KMS-11 (cell line): ENCODE data around the gene ZNG1A.
"Not testable (repeated sequence)": the region's sequence is repeated elsewhere in the genome, so short reads cannot be mapped to it uniquely, and the experiment has no call there.

Experiments
- H2AFZ ChIP-seq: fragments of 200-600 bp; sonication (generic); 2 replicates; pipeline ENCODE4 v1.6.1; 2016; ENCODE audit warnings: antibody characterized with exemption, mixed run types, low read depth
- H3K27ac ChIP-seq: fragments of 200-600 bp; sonication (generic); 2 replicates; pipeline ENCODE4 v1.6.1; 2016; ENCODE audit warnings: mild to moderate bottlenecking, mixed run types
- H3K27me3 ChIP-seq: fragments of 200-600 bp; sonication (generic); 2 replicates; pipeline ENCODE4 v1.6.1; 2017; ENCODE audit warnings: mild to moderate bottlenecking, low read depth, mixed run types, moderate library complexity; ENCODE audit not compliant: insufficient read depth
- H3K36me3 ChIP-seq: fragments of 200-600 bp; sonication (generic); 2 replicates; pipeline ENCODE4 v1.6.1; 2017; ENCODE audit warnings: mild to moderate bottlenecking, mixed run types; ENCODE audit not compliant: insufficient read depth
- H3K4me1 ChIP-seq: fragments of 200-600 bp; sonication (generic); 2 replicates; pipeline ENCODE4 v1.6.1; 2016; ENCODE audit warnings: mild to moderate bottlenecking, low read depth, mixed run types; ENCODE audit not compliant: poor library complexity, severe bottlenecking
- H3K4me2 ChIP-seq: fragments of 200-600 bp; sonication (generic); 2 replicates; pipeline ENCODE4 v1.7.0; 2016; ENCODE audit warnings: mild to moderate bottlenecking, mixed run types
- H3K4me3 ChIP-seq: fragments of 200-600 bp; sonication (generic); IDR thresholded peaks from 2 replicates; pipeline ENCODE4 v1.6.1; 2017; ENCODE audit warnings: low read depth, low read length, mixed read lengths; ENCODE audit not compliant: insufficient read depth
- H3K79me2 ChIP-seq: fragments of 200-600 bp; sonication (generic); 2 replicates; pipeline ENCODE4 v1.6.1; 2016; ENCODE audit warnings: low read depth, mixed run types; ENCODE audit not compliant: insufficient read depth
- H3K9ac ChIP-seq: fragments of 200-600 bp; sonication (generic); 2 replicates; pipeline ENCODE4 v1.6.1; 2016; ENCODE audit warnings: mild to moderate bottlenecking, mixed run types
- H4K20me1 ChIP-seq: fragments of 200-600 bp; sonication (generic); 2 replicates; pipeline ENCODE4 v1.6.1; 2016; ENCODE audit warnings: mild to moderate bottlenecking, mixed run types; ENCODE audit not compliant: insufficient read depth
- TF ChIP-seq, protein P1 (sequence below): fragments of 200-600 bp; sonication (generic); conservative IDR thresholded peaks from 2 replicates; pipeline ENCODE4 v1.6.1; 2017; ENCODE audit warnings: low read depth, mild to moderate bottlenecking, antibody characterized with exemption, low read length, moderate library complexity, mixed read lengths

ZNG1A gene

DNA sequence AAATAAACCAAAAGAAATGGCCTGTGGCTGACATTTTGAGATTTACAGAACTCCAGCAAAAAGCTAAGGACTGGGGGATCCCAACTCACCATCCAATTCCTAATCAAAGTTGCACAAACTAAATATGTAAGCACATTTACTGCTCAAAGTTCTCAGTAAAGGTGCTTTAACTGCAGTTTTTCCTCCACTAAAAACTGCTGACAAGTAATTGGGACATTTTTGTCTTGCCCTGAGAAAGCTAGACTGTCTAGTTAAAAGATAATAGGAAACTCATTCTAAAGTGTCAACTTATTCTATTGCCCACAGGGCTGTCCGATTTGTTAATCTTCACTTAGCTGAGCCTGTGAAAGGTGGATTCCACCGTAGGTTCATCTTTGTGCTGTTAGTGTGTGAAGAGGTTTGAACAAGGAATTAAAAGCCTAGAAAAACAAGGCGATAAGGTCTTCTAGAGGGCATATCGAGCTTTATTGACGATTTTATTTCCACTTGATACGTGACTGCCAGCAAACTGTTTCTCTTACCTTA is 36.8 kb upstream of the ZNG1A start:
- no peaks in the 10 kb centered on the region for H3K27me3 ChIP-seq
- no peak overlapping the region for H3K4me3 ChIP-seq

DNA sequence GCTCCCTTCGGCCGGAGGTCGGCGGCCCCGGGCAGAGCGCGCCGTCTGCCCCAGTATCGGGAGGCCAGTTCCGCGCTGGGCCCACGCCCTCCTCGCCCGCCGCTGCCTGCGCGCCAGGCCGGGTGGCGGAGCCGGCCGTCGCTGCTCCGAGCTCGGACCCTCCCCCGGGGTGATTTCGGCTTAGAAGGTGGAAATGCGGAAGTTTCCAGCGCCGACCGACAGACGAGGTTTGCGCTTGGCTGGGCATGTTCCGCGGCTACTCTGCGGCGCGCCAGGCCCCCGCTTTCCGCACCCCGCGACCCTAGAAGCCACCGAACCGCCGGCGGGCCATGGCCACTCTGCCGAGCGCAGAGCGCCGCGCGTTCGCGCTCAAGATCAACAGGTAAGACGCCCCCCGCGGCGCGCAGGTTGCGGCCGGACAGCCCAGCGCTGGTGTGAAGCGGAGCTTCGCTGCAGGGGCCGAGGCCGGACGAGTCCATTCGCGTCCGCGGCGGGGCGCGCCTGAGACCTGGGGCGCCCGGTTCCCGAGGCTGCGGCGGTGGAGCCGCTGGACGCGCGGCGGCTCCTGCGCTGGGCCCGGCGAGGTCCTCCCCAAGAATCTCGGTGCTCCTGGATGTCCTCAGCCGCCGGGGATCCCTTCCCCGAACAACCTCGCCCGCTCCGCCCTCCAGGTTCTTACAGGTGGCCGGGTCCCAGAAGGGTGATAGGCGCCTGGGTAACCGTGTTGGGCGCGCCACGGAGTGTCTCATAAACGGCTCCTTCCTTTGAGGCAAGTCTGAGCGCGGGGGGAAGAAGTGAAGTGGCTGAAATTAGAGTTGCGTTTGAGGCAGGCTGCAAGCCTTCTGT is 36.0 kb upstream of the ZNG1A start, which contains the start of gene DOCK8:
TSS of gene DOCK8 (plus strand) at position 218 of the 846 bp plus-strand sequence. CDS start at position 330, 112 bp downstream.
- H3K27me3 ChIP-seq = no peaks in the 10 kb centered on the region
- peak within 1 kb of the TSS; percentile 17; the same call in 1 of the 2 replicates for H3K27ac ChIP-seq
- peak within 1 kb of the TSS; percentile 49; the same call in 1 of the 2 replicates for H3K9ac ChIP-seq
- H3K36me3 ChIP-seq = no peaks in the 10 kb centered on the region
- H3K4me1 ChIP-seq = peaks cover 6% of the 10 kb centered on the region
- peak within 1 kb of the TSS; percentile 52; the same call in 1 of the 2 replicates for H3K4me2 ChIP-seq
- TF ChIP-seq, protein P1, sequence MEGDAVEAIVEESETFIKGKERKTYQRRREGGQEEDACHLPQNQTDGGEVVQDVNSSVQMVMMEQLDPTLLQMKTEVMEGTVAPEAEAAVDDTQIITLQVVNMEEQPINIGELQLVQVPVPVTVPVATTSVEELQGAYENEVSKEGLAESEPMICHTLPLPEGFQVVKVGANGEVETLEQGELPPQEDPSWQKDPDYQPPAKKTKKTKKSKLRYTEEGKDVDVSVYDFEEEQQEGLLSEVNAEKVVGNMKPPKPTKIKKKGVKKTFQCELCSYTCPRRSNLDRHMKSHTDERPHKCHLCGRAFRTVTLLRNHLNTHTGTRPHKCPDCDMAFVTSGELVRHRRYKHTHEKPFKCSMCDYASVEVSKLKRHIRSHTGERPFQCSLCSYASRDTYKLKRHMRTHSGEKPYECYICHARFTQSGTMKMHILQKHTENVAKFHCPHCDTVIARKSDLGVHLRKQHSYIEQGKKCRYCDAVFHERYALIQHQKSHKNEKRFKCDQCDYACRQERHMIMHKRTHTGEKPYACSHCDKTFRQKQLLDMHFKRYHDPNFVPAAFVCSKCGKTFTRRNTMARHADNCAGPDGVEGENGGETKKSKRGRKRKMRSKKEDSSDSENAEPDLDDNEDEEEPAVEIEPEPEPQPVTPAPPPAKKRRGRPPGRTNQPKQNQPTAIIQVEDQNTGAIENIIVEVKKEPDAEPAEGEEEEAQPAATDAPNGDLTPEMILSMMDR = no peak
- H3K4me3 ChIP-seq = no peak within 1 kb of the TSS
- no peaks in the 10 kb centered on the region for H3K79me2 ChIP-seq
- H4K20me1 ChIP-seq = no peaks in the 10 kb centered on the region
- peak within 1 kb of the TSS; percentile 87 for H2AFZ ChIP-seq

More for the DNA sequence above, 36.8 kb upstream of the ZNG1A start:
- Histone ChIP-seq H3K36me3 (no peaks in the 10 kb centered on the region), H3K79me2 (no peaks in the 10 kb centered on the region), H2AFZ (peak overlapping the region; percentile 87), H4K20me1 (no peaks in the 10 kb centered on the region), H3K4me2 (peak overlapping the region; percentile 52; the same call in 1 of the 2 replicates), H3K4me1 (peaks cover 6% of the 10 kb centered on the region), H3K27ac (no peak overlapping the region), H3K9ac (no peak overlapping the region)
- TF ChIP-seq, protein P1 = no peak

DNA sequence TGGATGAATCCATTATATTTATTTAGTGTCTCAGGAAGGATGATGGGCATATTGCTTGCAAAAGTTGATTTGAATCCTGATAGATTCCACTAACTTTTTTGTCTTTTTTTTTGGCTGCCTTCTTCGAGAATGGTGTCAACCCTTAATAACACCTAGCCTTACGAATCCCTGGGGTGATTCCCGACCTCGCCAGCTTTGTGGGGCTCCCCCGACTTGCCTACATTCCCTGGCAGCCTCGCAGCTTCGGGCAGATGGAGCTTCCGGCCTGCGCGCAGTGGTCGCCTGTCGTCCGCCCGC is 35.4 kb upstream of the ZNG1A start:
- Histone ChIP-seq H2AFZ (peak overlapping the region; percentile 87), H3K9ac (peak overlapping the region; percentile 49; the same call in 1 of the 2 replicates)

DNA sequence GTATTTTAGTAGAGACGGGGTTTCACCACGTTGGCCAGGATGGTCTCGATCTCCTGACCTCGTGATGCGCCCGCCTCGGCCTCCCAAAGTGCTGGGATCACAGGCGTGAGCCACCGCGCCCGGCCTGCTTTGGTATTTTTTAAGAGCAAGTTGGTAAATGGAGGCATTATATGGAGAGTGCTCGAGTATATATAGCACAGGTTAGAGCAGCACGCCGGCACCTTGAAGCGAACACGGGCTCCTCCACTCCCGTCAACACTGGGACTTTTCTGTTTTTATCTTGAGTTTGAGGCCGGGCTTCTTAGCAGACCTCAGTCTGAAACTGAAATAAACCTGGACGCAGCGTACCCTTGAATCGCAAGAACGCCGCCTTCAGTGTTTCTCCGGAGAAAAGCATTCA is 35.0 kb upstream of the ZNG1A start:
- Histone ChIP-seq H3K4me2 (peak overlapping the region; percentile 52; the same call in 1 of the 2 replicates), H2AFZ (peak overlapping the region; percentile 87)
- H3K36me3 ChIP-seq, H4K20me1 ChIP-seq, H3K4me3 ChIP-seq, H3K79me2 ChIP-seq, H3K4me1 ChIP-seq, H3K27ac ChIP-seq, H3K27me3 ChIP-seq, H3K9ac ChIP-seq: not testable (repeated sequence)

More for the DNA sequence above, 35.4 kb upstream of the ZNG1A start:
- Histone ChIP-seq H3K4me3 (no peak overlapping the region), H4K20me1 (no peaks in the 10 kb centered on the region), H3K36me3 (no peaks in the 10 kb centered on the region), H3K79me2 (no peaks in the 10 kb centered on the region), H3K4me1 (peaks cover 6% of the 10 kb centered on the region), H3K27me3 (no peaks in the 10 kb centered on the region), H3K27ac (peak overlapping the region; percentile 17; the same call in 1 of the 2 replicates), H3K4me2 (peak overlapping the region; percentile 52; the same call in 1 of the 2 replicates)
- TF ChIP-seq, protein P1 = no peak
